Activated CD8-positive, alpha-beta T cell treated with anti-CD3 and anti-CD28 coated beads for 36 hours (primary cell): Measurements from ENCODE around the gene AMIGO2. TPM values are rescaled to one million over a fixed set of nuclear protein-coding genes. Genes with fewer than 3 reads are reported as not detected.

ENCODE experiments used
- ATAC-seq: fragments of 200-7000 bp; cut with Tn5 transposase; one replicate; pipeline ENCODE4 v1.10.0; 2021; ENCODE audit warnings: mild to moderate bottlenecking, moderate library complexity
- CTCF ChIA-PET: fragments of 350-600 bp; sonication (Branson Sonifier 250); formaldehyde crosslinking; loops from one replicate; lab custom pipeline; 2021; ENCODE audit warnings: antibody characterized with exemption; lab: Charles Lee
- POLR2A ChIA-PET: fragments of 350-600 bp; sonication (Branson Sonifier 250); formaldehyde crosslinking; loops from one replicate; lab custom pipeline; 2021; ENCODE audit warnings: antibody characterized with exemption; lab: Charles Lee
- DNase-seq: peaks from one replicate; pipeline ENCODE4 v3.0.0-alpha.2; 2020
- H3K27ac Mint-ChIP-seq: one replicate; pipeline ENCODE4 v1.8.0; 2021; ENCODE audit warnings: mild to moderate bottlenecking, mixed read lengths
- H3K27me3 Mint-ChIP-seq: one replicate; pipeline ENCODE4 v1.8.0; 2021; ENCODE audit warnings: mixed read lengths
- H3K36me3 Mint-ChIP-seq: one replicate; pipeline ENCODE4 v1.8.0; 2021; ENCODE audit warnings: low read depth, mixed read lengths
- H3K4me1 Mint-ChIP-seq: one replicate; pipeline ENCODE4 v1.8.0; 2021; ENCODE audit warnings: low read depth, mixed read lengths
- H3K4me3 Mint-ChIP-seq: one replicate; pipeline ENCODE4 v1.8.0; 2021; ENCODE audit warnings: mild to moderate bottlenecking, moderate library complexity, mixed read lengths
- H3K9me3 Mint-ChIP-seq: one replicate; pipeline ENCODE4 v1.8.0; 2021; ENCODE audit warnings: mixed read lengths
- CTCF ChIP-seq: fragments of 200-600 bp; IDR thresholded peaks from one replicate; pipeline ENCODE4 v1.8.0; 2022; ENCODE audit warnings: antibody characterized with exemption, mild to moderate bottlenecking
- intact Hi-C: fragments of 100-400 bp; cut with micrococcal nuclease; formaldehyde crosslinking; loops from one replicate; pipeline ENCODE4 v1.10.0; 2022
- total RNA-seq, 2 experiments: library from RNA; stranded (reverse); gene quantifications; one replicate each; pipeline ENCODE4 v1.2.3, GENCODE V29; 2021

Gene AMIGO2
- total RNA-seq, 2 experiments from 2014 or later = 12.1 to 12.5 TPM

GRCh38 chr12:47094804-47095203, 15.0 kb upstream of the AMIGO2 start:
- H3K27me3 Mint-ChIP-seq = no peaks in the 10 kb centered on the region
- intact Hi-C loops = no loop called here
- TF ChIP-seq CTCF = no peak
- no peak overlapping the region for H3K27ac Mint-ChIP-seq
- POLR2A ChIA-PET = no interaction called here
- peaks cover 36% of the 10 kb centered on the region for H3K4me1 Mint-ChIP-seq
- peaks cover 9% of the 10 kb centered on the region for H3K36me3 Mint-ChIP-seq
- H3K4me3 Mint-ChIP-seq = no peak overlapping the region
- DNase-seq (no peak), ATAC-seq (no peak)
- H3K9me3 Mint-ChIP-seq = peaks cover 8% of the 10 kb centered on the region
- CTCF ChIA-PET = interaction anchor here (0.7 to 2.3 kb wide), 7 partner anchors 11 to 303 kb away, joined by 3 to 10 read pairs (median 3); partner anchors contain the start of gene PCED1B

GRCh38 chr12:47091009-47091408, 11.2 kb upstream of the AMIGO2 start:
- DNase-seq (no peak), ATAC-seq (no peak)
- Mint-ChIP-seq H3K4me3 (no peak overlapping the region), H3K4me1 (peaks cover 45% of the 10 kb centered on the region), H3K9me3 (peaks cover 12% of the 10 kb centered on the region), H3K27ac (no peak overlapping the region), H3K36me3 (peaks cover 9% of the 10 kb centered on the region), H3K27me3 (no peaks in the 10 kb centered on the region)
- no peak for TF ChIP-seq CTCF
- CTCF ChIA-PET = no interaction called here
- intact Hi-C loops = no loop called here
- POLR2A ChIA-PET = no interaction called here

- Mint-ChIP-seq H3K4me1 (peaks cover 48% of the 10 kb centered on the region), H3K4me3 (no peak overlapping the region), H3K9me3 (peaks cover 12% of the 10 kb centered on the region), H3K27me3 (no peaks in the 10 kb centered on the region), H3K36me3 (peaks cover 9% of the 10 kb centered on the region), H3K27ac (no peak overlapping the region)
- intact Hi-C loops = loop anchor here (10.0 kb wide), 1 partner anchor 307 kb away; no protein-coding TSS in a partner anchor
- POLR2A ChIA-PET = no interaction called here
- ATAC-seq (no peak), DNase-seq (no peak)
- CTCF ChIA-PET = no interaction called here
- no peak for TF ChIP-seq CTCF
Observed at GRCh38 chr12:47088021-47088944, 8.5 kb upstream of the AMIGO2 start.

GRCh38 chr12:47087088-47087688, 7.4 kb upstream of the AMIGO2 start:
- ATAC-seq (no peak), DNase-seq (no peak)
- Mint-ChIP-seq H3K4me3 (no peak overlapping the region), H3K27me3 (no peaks in the 10 kb centered on the region), H3K9me3 (peaks cover 12% of the 10 kb centered on the region), H3K4me1 (peaks cover 52% of the 10 kb centered on the region), H3K27ac (no peak overlapping the region), H3K36me3 (peaks cover 8% of the 10 kb centered on the region)
- ChIA-PET CTCF (interaction anchor here (2.0 kb wide), 2 partner anchors 16 to 106 kb away, joined by 6 to 8 read pairs; no protein-coding TSS in a partner anchor), POLR2A (interaction anchor here (1.3 to 10.4 kb wide), 2 partner anchors 104 to 126 kb away, joined by 4 to 170 read pairs; no protein-coding TSS in a partner anchor)
- no peak for TF ChIP-seq CTCF
- intact Hi-C loops = loop anchor here (10.0 kb wide), 1 partner anchor 308 kb away; no protein-coding TSS in a partner anchor
